Lower leg skin (tissue), 4 donors: ENCODE data around the gene CAP1. TPM values are rescaled to one million over a fixed set of nuclear protein-coding genes. Genes with fewer than 3 reads are reported as not detected.

ENCODE experiments used
- DNase-seq, 2 donors: peaks; one replicate each; pipeline ENCODE4 v3.0.0-alpha.2; 2019; ENCODE audit warnings: low spot score in 2 of 2
- H3K4me3 ChIP-seq: fragments of 200-600 bp; sonication (generic); 2 replicates; pipeline ENCODE4 v1.5.1; 2017; ENCODE audit warnings: mild to moderate bottlenecking, low read depth; ENCODE audit not compliant: poor library complexity, severe bottlenecking
- CTCF ChIP-seq, 3 donors: fragments of 450-650 bp; IDR thresholded peaks; one replicate each; pipeline ENCODE4 v1.5.1; 2016; ENCODE audit warnings: antibody characterized with exemption in 3 of 3, mild to moderate bottlenecking in 3 of 3, moderate library complexity in 2 of 3
- POLR2A ChIP-seq, 2 donors: fragments of 450-650 bp; IDR thresholded peaks; one replicate each; pipeline ENCODE4 v1.6.1; 2016 to 2017; ENCODE audit warnings: antibody characterized with exemption in 2 of 2, mild to moderate bottlenecking in 1 of 2, moderate library complexity in 1 of 2
- WGBS, 2 donors: methylation state at CpG; one replicate each; pipeline ENCODE4 v1.1.5; 2018; 5-methylcytosine and 5-hydroxymethylcytosine counted together
- intact Hi-C: fragments of 100-400 bp; cut with DNase I; formaldehyde crosslinking; loops from one replicate; pipeline ENCODE4 v1.15.0; 2023; ENCODE audit warnings: low total_unique reads
- total RNA-seq, 4 donors: library from RNA; depleted of rRNA; stranded (reverse); fragments of >200 nt; gene quantifications; one replicate each; pipeline ENCODE4 v1.1.0, GENCODE V29; 2016

CAP1 gene
- total RNA-seq, 4 donors from 2014 or later, result 136 to 173 (median 143) TPM

GRCh38 chr1:40092706-40093639 lies 52.4 kb downstream of the CAP1 start:
- H3K4me3 ChIP-seq, result no peak overlapping the region
- whole genome bisulfite sequencing, 2 donors, result 64 to 68% methylated on average over 6 of the region's 6 CpGs
- intact Hi-C loops, result no loop called here
- no peak for TF ChIP-seq CTCF (IDR thresholded peaks at IDR 0.05)
- no peak for TF ChIP-seq POLR2A (IDR thresholded peaks at IDR 0.05)
- DNase-seq, result no peak

GRCh38 chr1:40094466-40095110 lies 54.1 kb downstream of the CAP1 start:
- 56 to 57% methylated on average over 4 of the region's 4 CpGs for WGBS, 2 donors
- no peak for DNase-seq
- TF ChIP-seq CTCF (IDR thresholded peaks at IDR 0.05), result no peak
- no peak for TF ChIP-seq POLR2A (IDR thresholded peaks at IDR 0.05)
- H3K4me3 ChIP-seq, result no peak overlapping the region
- intact Hi-C loops, result no loop called here

GRCh38 chr1:40095806-40096205 lies 55.3 kb downstream of the CAP1 start:
- 92 to 93% methylated on average over 3 of the region's 3 CpGs for WGBS, 2 donors
- intact Hi-C loops, result no loop called here
- no peak for DNase-seq
- TF ChIP-seq CTCF (IDR thresholded peaks at IDR 0.05) (no peak), POLR2A (IDR thresholded peaks at IDR 0.05) (no peak)
- no peak overlapping the region for H3K4me3 ChIP-seq

GRCh38 chr1:40096646-40096976 lies 56.1 kb downstream of the CAP1 start:
- intact Hi-C loops, result no loop called here
- H3K4me3 ChIP-seq, result peak overlapping the region; percentile 79
- whole genome bisulfite sequencing, 2 donors, result 9 to 10% methylated on average over 9 of the region's 9 CpGs
- no peak for TF ChIP-seq CTCF (IDR thresholded peaks at IDR 0.05)
- TF ChIP-seq POLR2A (IDR thresholded peaks at IDR 0.05), result no peak
- no peak for DNase-seq

GRCh38 chr1:40096977-40097782 lies 56.7 kb downstream of the CAP1 start, which contains the start of gene PPT1:
Gene PPT1 (minus strand): TSS chr1:40097252. CDS start chr1:40097238, 14 bp downstream.
- TF ChIP-seq CTCF (IDR thresholded peaks at IDR 0.05) (no peak), POLR2A (IDR thresholded peaks at IDR 0.05) (no peak)
- intact Hi-C loops, result no loop called here
- H3K4me3 ChIP-seq, result peak within 1 kb of the TSS; percentile 79
- peak; percentile 63 to 96 for DNase-seq
- 1% methylated on average over 36 to 51 of the region's 51 CpGs for WGBS, 2 donors
